Ishikawa (cell line): ENCODE data around the gene PYGO2.

Experiments used
- CEBPB ChIP-seq: IDR thresholded peaks from 2 replicates; pipeline ENCODE4 v1.6.1; 2012
- CREB1 ChIP-seq: IDR thresholded peaks from 2 replicates; pipeline ENCODE4 v1.6.1; 2012; ENCODE audit warnings: low read depth
- EGR1 ChIP-seq: IDR thresholded peaks from 2 replicates; pipeline ENCODE4 v1.6.1; 2012
- EP300 ChIP-seq: IDR thresholded peaks from 2 replicates; pipeline ENCODE4 v1.6.1; 2012; ENCODE audit warnings: borderline replicate concordance
- FOXM1 ChIP-seq: IDR thresholded peaks from 2 replicates; pipeline ENCODE4 v1.6.1; 2012; ENCODE audit warnings: low read depth, borderline replicate concordance
- NFIC ChIP-seq: IDR thresholded peaks from 2 replicates; pipeline ENCODE4 v1.6.1; 2012
- RAD21 ChIP-seq: IDR thresholded peaks from 2 replicates; pipeline ENCODE4 v1.6.1; 2012; ENCODE audit warnings: low read depth
- TAF1 ChIP-seq: IDR thresholded peaks from 2 replicates; pipeline ENCODE4 v1.6.1; 2012; ENCODE audit warnings: low read depth, mild to moderate bottlenecking
- TCF12 ChIP-seq: IDR thresholded peaks from 2 replicates; pipeline ENCODE4 v1.6.1; 2012; ENCODE audit warnings: low read depth
- TEAD4 ChIP-seq: IDR thresholded peaks from 2 replicates; pipeline ENCODE4 v1.6.1; 2012
- YY1 ChIP-seq: IDR thresholded peaks from 2 replicates; pipeline ENCODE4 v1.6.1; 2012; ENCODE audit warnings: low read depth
- ZBTB7A ChIP-seq: IDR thresholded peaks from 2 replicates; pipeline ENCODE4 v1.6.1; 2012; ENCODE audit warnings: low read depth
- TF ChIP-seq, protein P1 (sequence below): IDR thresholded peaks from 2 replicates; pipeline ENCODE4 v1.6.1; 2012; ENCODE audit warnings: low read depth, mild to moderate bottlenecking
- TF ChIP-seq, protein P2 (sequence below): IDR thresholded peaks from 2 replicates; pipeline ENCODE4 v1.6.1; 2012
- TF ChIP-seq, protein P3 (sequence below): IDR thresholded peaks from 2 replicates; pipeline ENCODE4 v1.6.1; 2012

Gene PYGO2

DNA sequence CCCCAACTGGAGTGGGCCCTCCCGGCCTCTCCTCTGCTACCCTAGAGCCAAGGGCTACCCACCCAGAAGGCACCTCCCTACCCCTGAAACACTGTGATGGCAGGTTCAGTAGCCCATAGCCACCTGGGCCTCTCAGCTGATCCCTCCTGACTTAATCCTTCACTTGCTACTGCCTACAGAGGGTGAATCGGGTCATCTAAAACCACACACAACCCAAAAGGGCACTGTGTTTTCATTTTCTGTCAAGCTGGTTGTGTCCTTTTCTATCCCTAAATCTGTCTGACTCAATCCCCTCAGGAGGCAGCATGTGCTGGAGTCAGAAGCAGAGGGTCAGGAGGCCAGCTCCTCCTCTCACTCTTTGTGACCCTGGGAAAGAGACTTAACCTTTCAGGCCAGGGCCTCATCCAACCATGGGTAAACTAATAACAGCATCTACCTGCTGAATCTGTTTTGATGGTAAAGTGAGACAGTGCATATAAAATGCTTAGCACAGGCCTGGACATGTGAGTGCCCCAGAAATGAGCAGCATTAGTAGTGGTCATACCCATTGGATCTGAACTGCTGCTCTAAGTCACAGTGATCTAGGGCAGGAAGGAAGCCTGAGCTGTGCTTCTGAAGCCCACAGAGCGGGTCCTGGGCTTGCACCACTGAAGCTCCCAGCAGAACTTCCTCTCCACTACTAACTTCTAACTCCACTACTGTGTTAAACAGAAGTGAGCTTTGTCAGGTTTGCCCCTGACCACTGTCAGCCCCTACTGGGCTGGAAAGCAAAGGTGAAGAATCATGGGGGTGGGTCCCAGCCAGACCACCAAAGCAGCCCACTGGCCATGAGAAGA, 36.0 kb downstream of the PYGO2 start:
- TF ChIP-seq TAF1 (no peak), CEBPB (no peak), FOXM1 (no peak), RAD21 (no peak), EP300 (no peak), NFIC (no peak), TCF12 (no peak), TEAD4 (no peak)
- TF ChIP-seq, protein P1, sequence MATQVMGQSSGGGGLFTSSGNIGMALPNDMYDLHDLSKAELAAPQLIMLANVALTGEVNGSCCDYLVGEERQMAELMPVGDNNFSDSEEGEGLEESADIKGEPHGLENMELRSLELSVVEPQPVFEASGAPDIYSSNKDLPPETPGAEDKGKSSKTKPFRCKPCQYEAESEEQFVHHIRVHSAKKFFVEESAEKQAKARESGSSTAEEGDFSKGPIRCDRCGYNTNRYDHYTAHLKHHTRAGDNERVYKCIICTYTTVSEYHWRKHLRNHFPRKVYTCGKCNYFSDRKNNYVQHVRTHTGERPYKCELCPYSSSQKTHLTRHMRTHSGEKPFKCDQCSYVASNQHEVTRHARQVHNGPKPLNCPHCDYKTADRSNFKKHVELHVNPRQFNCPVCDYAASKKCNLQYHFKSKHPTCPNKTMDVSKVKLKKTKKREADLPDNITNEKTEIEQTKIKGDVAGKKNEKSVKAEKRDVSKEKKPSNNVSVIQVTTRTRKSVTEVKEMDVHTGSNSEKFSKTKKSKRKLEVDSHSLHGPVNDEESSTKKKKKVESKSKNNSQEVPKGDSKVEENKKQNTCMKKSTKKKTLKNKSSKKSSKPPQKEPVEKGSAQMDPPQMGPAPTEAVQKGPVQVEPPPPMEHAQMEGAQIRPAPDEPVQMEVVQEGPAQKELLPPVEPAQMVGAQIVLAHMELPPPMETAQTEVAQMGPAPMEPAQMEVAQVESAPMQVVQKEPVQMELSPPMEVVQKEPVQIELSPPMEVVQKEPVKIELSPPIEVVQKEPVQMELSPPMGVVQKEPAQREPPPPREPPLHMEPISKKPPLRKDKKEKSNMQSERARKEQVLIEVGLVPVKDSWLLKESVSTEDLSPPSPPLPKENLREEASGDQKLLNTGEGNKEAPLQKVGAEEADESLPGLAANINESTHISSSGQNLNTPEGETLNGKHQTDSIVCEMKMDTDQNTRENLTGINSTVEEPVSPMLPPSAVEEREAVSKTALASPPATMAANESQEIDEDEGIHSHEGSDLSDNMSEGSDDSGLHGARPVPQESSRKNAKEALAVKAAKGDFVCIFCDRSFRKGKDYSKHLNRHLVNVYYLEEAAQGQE: no peak

DNA sequence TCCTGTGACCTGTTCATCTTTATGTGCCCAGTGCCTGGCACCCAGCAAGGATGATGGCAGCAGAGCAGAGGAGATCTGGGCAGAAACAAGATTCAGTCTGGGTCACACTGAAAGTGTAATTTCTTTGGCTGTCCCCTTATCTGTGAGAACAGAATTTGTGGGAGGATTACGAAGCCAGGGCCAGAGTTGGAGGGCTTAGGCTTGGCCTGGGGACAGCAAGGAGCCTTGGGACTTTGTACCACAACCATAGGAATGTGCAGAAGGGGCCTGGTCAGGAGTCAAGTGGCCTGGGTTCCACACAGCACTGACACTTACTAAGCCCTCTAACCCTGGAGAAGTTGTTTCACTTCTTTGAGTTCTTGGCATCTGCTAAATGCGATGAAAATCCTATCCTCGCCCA, 37.9 kb downstream of the PYGO2 start:
- TF ChIP-seq, protein P1: no peak
- TF ChIP-seq NFIC: no peak

DNA sequence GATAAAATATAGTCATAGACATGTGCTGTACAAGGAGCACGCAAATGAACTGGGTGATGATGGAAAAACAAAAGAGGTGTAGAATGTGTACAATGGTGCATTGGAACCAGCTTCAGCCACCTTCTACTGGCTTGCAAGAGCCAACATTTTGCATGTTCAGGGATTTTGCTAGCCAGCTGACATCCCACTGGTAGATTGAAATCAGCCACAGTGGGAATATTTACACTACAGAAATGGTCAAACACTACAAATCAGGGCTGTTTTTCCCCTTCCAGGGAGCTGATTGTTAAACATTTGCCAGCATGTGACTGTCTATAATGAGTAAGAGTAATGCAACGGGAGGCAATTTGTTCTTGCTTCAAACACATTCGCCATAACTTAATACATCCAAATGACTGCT, 48.3 kb downstream of the PYGO2 start:
- TF ChIP-seq YY1 (no peak), EGR1 (no peak), CREB1 (no peak), TAF1 (no peak), CEBPB (no peak), FOXM1 (no peak), RAD21 (no peak), TCF12 (no peak), TEAD4 (no peak), EP300 (no peak), ZBTB7A (no peak), NFIC (no peak)
- TF ChIP-seq, protein P2, sequence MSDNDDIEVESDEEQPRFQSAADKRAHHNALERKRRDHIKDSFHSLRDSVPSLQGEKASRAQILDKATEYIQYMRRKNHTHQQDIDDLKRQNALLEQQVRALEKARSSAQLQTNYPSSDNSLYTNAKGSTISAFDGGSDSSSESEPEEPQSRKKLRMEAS: no peak
- TF ChIP-seq, protein P3, sequence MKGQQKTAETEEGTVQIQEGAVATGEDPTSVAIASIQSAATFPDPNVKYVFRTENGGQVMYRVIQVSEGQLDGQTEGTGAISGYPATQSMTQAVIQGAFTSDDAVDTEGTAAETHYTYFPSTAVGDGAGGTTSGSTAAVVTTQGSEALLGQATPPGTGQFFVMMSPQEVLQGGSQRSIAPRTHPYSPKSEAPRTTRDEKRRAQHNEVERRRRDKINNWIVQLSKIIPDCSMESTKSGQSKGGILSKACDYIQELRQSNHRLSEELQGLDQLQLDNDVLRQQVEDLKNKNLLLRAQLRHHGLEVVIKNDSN: no peak
- TF ChIP-seq, protein P1: no peak

DNA sequence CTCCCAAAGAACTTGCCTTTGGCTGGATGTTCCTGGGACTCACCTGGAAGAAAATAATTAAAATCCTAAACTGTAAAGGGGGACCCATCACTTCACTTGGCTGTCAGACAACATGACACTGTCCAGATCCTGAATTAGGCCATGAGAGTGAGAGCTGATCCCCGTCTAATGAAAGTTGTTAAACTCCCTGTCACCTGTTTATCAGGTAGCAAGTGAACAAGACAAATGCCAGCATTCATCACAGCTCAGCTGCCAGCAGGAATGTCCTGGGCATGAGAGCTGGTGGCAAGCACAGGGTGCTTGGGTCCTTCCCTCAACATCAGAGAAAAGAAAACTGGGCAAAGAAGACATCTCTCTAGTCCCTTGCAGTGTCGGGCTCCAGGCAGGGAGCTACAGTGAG, 48.8 kb downstream of the PYGO2 start:
- TF ChIP-seq, protein P1: peak; percentile 37; the same call in 1 of the 2 replicates
- TF ChIP-seq CREB1: no peak
- TF ChIP-seq ZBTB7A: no peak
- no peak for TF ChIP-seq RAD21
